ENCODE results near the gene MAGT1.
"Not testable (repeated sequence)": the region's sequence is repeated elsewhere in the genome, so short reads cannot be mapped to it uniquely, and the experiment has no call there.

Gene MAGT1

DNA sequence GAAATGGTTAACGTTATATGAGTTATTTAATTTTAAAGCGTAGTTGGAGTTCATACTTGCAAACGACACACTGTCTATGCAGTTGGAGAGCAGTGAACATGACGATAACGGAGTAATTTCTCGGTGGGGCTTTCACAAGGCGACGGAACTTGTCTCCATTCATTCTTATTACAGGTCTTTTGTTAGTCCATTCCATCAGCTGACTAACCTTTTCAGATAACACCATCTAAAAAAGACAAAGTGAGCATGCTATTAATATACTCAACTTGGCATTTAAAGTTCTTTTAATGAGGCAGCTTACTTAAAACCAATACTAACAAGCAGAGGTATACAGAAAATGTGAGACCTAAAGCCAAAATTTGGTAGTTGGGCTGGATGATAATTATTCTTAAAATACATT lies 19.9 kb downstream of the MAGT1 start:
- no peak overlapping the region for H2AFZ ChIP-seq (ENCODE audit: insufficient read depth, low read length, poor library complexity)
- H2BK12ac ChIP-seq (ENCODE audit: low read length): no peak overlapping the region
- no peak overlapping the region for H3K4ac ChIP-seq (ENCODE audit: low read depth, low read length)
- no peaks in the 10 kb centered on the region for H3K27me3 ChIP-seq (ENCODE audit: insufficient read depth, low read length)
- H3K23ac ChIP-seq (ENCODE audit: low read length): no peak overlapping the region
- H2AK5ac ChIP-seq (ENCODE audit: low read length): no peak overlapping the region
- no peak overlapping the region for H4K8ac ChIP-seq (ENCODE audit: low read depth, low read length)
- peaks cover 0 to 8% of the 10 kb centered on the region in 2 experiments for H3K36me3 ChIP-seq (ENCODE audit: control insufficient read depth in 1 of 2, insufficient read depth in 2 of 2, low read length in 2 of 2)
- no peaks in the 10 kb centered on the region for H3K9me3 ChIP-seq (ENCODE audit: insufficient read depth, low read depth, low read length)
- H3K9ac ChIP-seq (ENCODE audit: low read length): no peak overlapping the region
- no peak overlapping the region for H3K4me3 ChIP-seq (ENCODE audit: low read depth, low read length)
- DNase-seq: no peak
- no peaks in the 10 kb centered on the region for H3K79me1 ChIP-seq (ENCODE audit: low read length)
- H3K27ac ChIP-seq (ENCODE audit: low read depth, low read length): no peak overlapping the region
- H3K18ac ChIP-seq (ENCODE audit: low read length): no peak overlapping the region
- H3K4me1 ChIP-seq (ENCODE audit: control insufficient read depth in 1 of 2, insufficient read depth in 2 of 2, low read length in 2 of 2): no peaks in the 10 kb centered on the region
- no CpG with 5 or more reads among the region's 8 CpGs for WGBS (ENCODE audit: extremely low coverage, insufficient coverage, insufficient read length)
- H4K12ac ChIP-seq (ENCODE audit: low read depth, low read length): no peak overlapping the region
- H3K4me2 ChIP-seq (ENCODE audit: low read length): no peak overlapping the region
- H2BK5ac ChIP-seq (ENCODE audit: low read depth, low read length, poor library complexity): no peak overlapping the region
- no peak overlapping the region for H3K14ac ChIP-seq (ENCODE audit: low read length)
- no peak overlapping the region for H4K91ac ChIP-seq (ENCODE audit: low read depth, low read length)
- H3K79me2 ChIP-seq (ENCODE audit: control insufficient read depth, insufficient read depth, low read length, poor library complexity): no peaks in the 10 kb centered on the region
- H2BK120ac ChIP-seq (ENCODE audit: insufficient read depth, low read length, poor library complexity): no peak overlapping the region

GRCh38 chrX:77831544-77831943 lies 63.7 kb downstream of the MAGT1 start:
- not testable (repeated sequence) for H4K8ac ChIP-seq (ENCODE audit: low read depth, low read length); H3K4me1 ChIP-seq (ENCODE audit: control insufficient read depth in 1 of 2, insufficient read depth in 2 of 2, low read length in 2 of 2); H4K12ac ChIP-seq (ENCODE audit: low read depth, low read length); H3K4ac ChIP-seq (ENCODE audit: low read depth, low read length); H3K36me3 ChIP-seq (ENCODE audit: control insufficient read depth in 1 of 2, insufficient read depth in 2 of 2, low read length in 2 of 2); H4K91ac ChIP-seq (ENCODE audit: low read depth, low read length); H3K4me2 ChIP-seq (ENCODE audit: low read length); H3K23ac ChIP-seq (ENCODE audit: low read length); H2BK120ac ChIP-seq (ENCODE audit: insufficient read depth, low read length, poor library complexity); H3K18ac ChIP-seq (ENCODE audit: low read length); DNase-seq; H3K14ac ChIP-seq (ENCODE audit: low read length); H3K27ac ChIP-seq (ENCODE audit: low read depth, low read length); H3K9ac ChIP-seq (ENCODE audit: low read length); H3K79me1 ChIP-seq (ENCODE audit: low read length); H2AK5ac ChIP-seq (ENCODE audit: low read length); H2BK12ac ChIP-seq (ENCODE audit: low read length); H3K79me2 ChIP-seq (ENCODE audit: control insufficient read depth, insufficient read depth, low read length, poor library complexity); H2BK5ac ChIP-seq (ENCODE audit: low read depth, low read length, poor library complexity); H3K9me3 ChIP-seq (ENCODE audit: insufficient read depth, low read depth, low read length); H3K27me3 ChIP-seq (ENCODE audit: insufficient read depth, low read length); H3K4me3 ChIP-seq (ENCODE audit: low read depth, low read length); H2AFZ ChIP-seq (ENCODE audit: insufficient read depth, low read length, poor library complexity)
- no CpG with 5 or more reads among the region's 5 CpGs for WGBS (ENCODE audit: extremely low coverage, insufficient coverage, insufficient read length)

DNA sequence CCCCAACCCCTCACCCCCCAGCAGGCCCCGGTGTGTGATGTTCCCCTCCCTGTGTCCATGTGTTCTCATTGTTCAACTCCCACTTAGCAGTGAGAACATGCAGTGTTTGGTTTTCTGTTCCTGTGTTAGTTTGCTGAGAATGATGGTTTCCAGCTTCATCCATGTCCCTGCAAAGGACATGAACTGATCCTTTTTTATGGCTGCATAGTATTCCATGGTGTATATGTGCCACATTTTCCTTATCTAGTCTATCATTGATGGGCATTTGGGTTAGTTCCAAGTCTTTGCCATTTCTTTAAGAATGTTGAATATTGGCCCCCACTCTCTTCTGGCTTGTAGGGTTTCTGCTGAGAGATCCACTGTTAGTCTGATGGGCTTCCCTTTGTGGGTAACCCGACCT lies 73.2 kb downstream of the MAGT1 start:
- H3K79me1 ChIP-seq (ENCODE audit: low read length); H2BK5ac ChIP-seq (ENCODE audit: low read depth, low read length, poor library complexity); H3K36me3 ChIP-seq (ENCODE audit: control insufficient read depth in 1 of 2, insufficient read depth in 2 of 2, low read length in 2 of 2); H3K4ac ChIP-seq (ENCODE audit: low read depth, low read length); H3K79me2 ChIP-seq (ENCODE audit: control insufficient read depth, insufficient read depth, low read length, poor library complexity); H3K4me3 ChIP-seq (ENCODE audit: low read depth, low read length); H2BK120ac ChIP-seq (ENCODE audit: insufficient read depth, low read length, poor library complexity); H3K27me3 ChIP-seq (ENCODE audit: insufficient read depth, low read length); H3K14ac ChIP-seq (ENCODE audit: low read length); H3K4me2 ChIP-seq (ENCODE audit: low read length); H2AFZ ChIP-seq (ENCODE audit: insufficient read depth, low read length, poor library complexity); H3K9me3 ChIP-seq (ENCODE audit: insufficient read depth, low read depth, low read length); DNase-seq; H3K23ac ChIP-seq (ENCODE audit: low read length); H3K27ac ChIP-seq (ENCODE audit: low read depth, low read length); H2BK12ac ChIP-seq (ENCODE audit: low read length); H2AK5ac ChIP-seq (ENCODE audit: low read length); H4K91ac ChIP-seq (ENCODE audit: low read depth, low read length); H4K12ac ChIP-seq (ENCODE audit: low read depth, low read length); H3K9ac ChIP-seq (ENCODE audit: low read length); H4K8ac ChIP-seq (ENCODE audit: low read depth, low read length); H3K4me1 ChIP-seq (ENCODE audit: control insufficient read depth in 1 of 2, insufficient read depth in 2 of 2, low read length in 2 of 2); H3K18ac ChIP-seq (ENCODE audit: low read length): not testable (repeated sequence)
- no CpG with 5 or more reads among the region's 2 CpGs for WGBS (ENCODE audit: extremely low coverage, insufficient coverage, insufficient read length)

- H2BK12ac ChIP-seq (ENCODE audit: low read length): no peak overlapping the region
- WGBS (ENCODE audit: extremely low coverage, insufficient coverage, insufficient read length): no CpG with 5 or more reads among the region's 9 CpGs
- H3K4me2 ChIP-seq (ENCODE audit: low read length): no peak overlapping the region
Measured at GRCh38 chrX:77820091-77820727, 75.0 kb downstream of the MAGT1 start.

More at GRCh38 chrX:77820091-77820727, 75.0 kb downstream of the MAGT1 start:
- Histone ChIP-seq H3K9ac (ENCODE audit: low read length) (no peak overlapping the region), H3K4ac (ENCODE audit: low read depth, low read length) (no peak overlapping the region), H3K23ac (ENCODE audit: low read length) (no peak overlapping the region), H2AFZ (ENCODE audit: insufficient read depth, low read length, poor library complexity) (no peak overlapping the region), H2BK5ac (ENCODE audit: low read depth, low read length, poor library complexity) (no peak overlapping the region), H3K14ac (ENCODE audit: low read length) (no peak overlapping the region), H2BK120ac (ENCODE audit: insufficient read depth, low read length, poor library complexity) (no peak overlapping the region), H4K12ac (ENCODE audit: low read depth, low read length) (no peak overlapping the region), H3K9me3 (ENCODE audit: insufficient read depth, low read depth, low read length) (no peaks in the 10 kb centered on the region), H3K4me1 (ENCODE audit: control insufficient read depth in 1 of 2, insufficient read depth in 2 of 2, low read length in 2 of 2) (no peaks in the 10 kb centered on the region), H4K91ac (ENCODE audit: low read depth, low read length) (no peak overlapping the region), H3K36me3 (ENCODE audit: control insufficient read depth in 1 of 2, insufficient read depth in 2 of 2, low read length in 2 of 2) (peaks cover 1 to 5% of the 10 kb centered on the region in 2 experiments), H2AK5ac (ENCODE audit: low read length) (no peak overlapping the region), H3K27me3 (ENCODE audit: insufficient read depth, low read length) (no peaks in the 10 kb centered on the region), H3K4me3 (ENCODE audit: low read depth, low read length) (no peak overlapping the region), H4K8ac (ENCODE audit: low read depth, low read length) (no peak overlapping the region), H3K18ac (ENCODE audit: low read length) (no peak overlapping the region), H3K79me2 (ENCODE audit: control insufficient read depth, insufficient read depth, low read length, poor library complexity) (no peaks in the 10 kb centered on the region), H3K79me1 (ENCODE audit: low read length) (no peaks in the 10 kb centered on the region), H3K27ac (ENCODE audit: low read depth, low read length) (no peak overlapping the region)
- no peak for DNase-seq
